WTC11 (cell line): ENCODE data around the gene OSBP2. TPM values are rescaled to one million over a fixed set of nuclear protein-coding genes. Genes with fewer than 3 reads are reported as not detected.
A peak's percentile ranks its signal among the peaks of the same experiment; 100 is the strongest.

Experiments
- ATAC-seq: fragments of 200-7000 bp; cut with Tn5 transposase; 2 replicates; pipeline ENCODE4 v1.10.0; 2021; ENCODE audit warnings: mild to moderate bottlenecking, moderate library complexity
- CTCF ChIA-PET: fragments of 300-600 bp; sonication (Branson Sonifier 250); formaldehyde crosslinking; loops from one replicate; lab custom pipeline; 2021; ENCODE audit warnings: antibody characterized with exemption; lab: Charles Lee
- POLR2A ChIA-PET: fragments of 350-600 bp; sonication (Branson Sonifier 250); formaldehyde crosslinking; loops from one replicate; lab custom pipeline; 2021; ENCODE audit warnings: antibody characterized with exemption; lab: Charles Lee
- DNase-seq: peaks from one replicate; pipeline ENCODE4 v3.0.0; 2021; ENCODE audit warnings: low spot score
- H3K27ac Mint-ChIP-seq: 2 replicates; pipeline ENCODE4 v1.8.0; 2021; ENCODE audit warnings: mixed read lengths
- H3K27me3 Mint-ChIP-seq: 2 replicates; pipeline ENCODE4 v1.8.0; 2021; ENCODE audit warnings: low read depth, mild to moderate bottlenecking, moderate library complexity, mixed read lengths
- H3K36me3 Mint-ChIP-seq: 2 replicates; pipeline ENCODE4 v1.8.0; 2021; ENCODE audit warnings: mixed read lengths
- H3K4me1 Mint-ChIP-seq: 2 replicates; pipeline ENCODE4 v1.8.0; 2022; ENCODE audit warnings: mixed read lengths
- H3K4me3 Mint-ChIP-seq: 2 replicates; pipeline ENCODE4 v1.8.0; 2021; ENCODE audit warnings: mild to moderate bottlenecking, moderate library complexity, mixed read lengths
- H3K9me3 Mint-ChIP-seq: 2 replicates; pipeline ENCODE4 v1.8.0; 2021; ENCODE audit warnings: mixed read lengths
- ATF3 ChIP-seq: sonication (generic); formaldehyde crosslinking; conservative IDR thresholded peaks from 2 replicates; pipeline ENCODE4 v1.8.1; 2022; ENCODE audit warnings: mild to moderate bottlenecking, missing genetic modification reagents
- E2F1 ChIP-seq: sonication (generic); formaldehyde crosslinking; IDR thresholded peaks from 2 replicates; pipeline ENCODE4 v1.8.0; 2022; ENCODE audit warnings: mild to moderate bottlenecking, missing genetic modification reagents
- ETV6 ChIP-seq: sonication (generic); formaldehyde crosslinking; IDR thresholded peaks from 2 replicates; pipeline ENCODE4 v1.8.1; 2022; ENCODE audit warnings: mild to moderate bottlenecking, missing genetic modification reagents
- FOXJ3 ChIP-seq: sonication (generic); formaldehyde crosslinking; IDR thresholded peaks from 2 replicates; pipeline ENCODE4 v1.9.0; 2021; ENCODE audit warnings: missing genetic modification reagents, mild to moderate bottlenecking, borderline replicate concordance
- FOXP4 ChIP-seq: sonication (generic); formaldehyde crosslinking; IDR thresholded peaks from 2 replicates; pipeline ENCODE4 v1.8.0; 2022; ENCODE audit warnings: mild to moderate bottlenecking, missing genetic modification reagents
- GABPB1 ChIP-seq: sonication (generic); formaldehyde crosslinking; IDR thresholded peaks from 2 replicates; pipeline ENCODE4 v1.8.1; 2023; ENCODE audit warnings: mild to moderate bottlenecking, missing genetic modification reagents
- GRHL2 ChIP-seq: fragments of 250-450 bp; sonication (Bioruptor Pico); IDR thresholded peaks from 2 replicates; pipeline ENCODE4 v1.8.0; 2022; ENCODE audit warnings: mild to moderate bottlenecking, moderate library complexity; ENCODE audit not compliant: insufficient replicate concordance, severe bottlenecking
- HMGXB4 ChIP-seq: sonication (generic); formaldehyde crosslinking; IDR thresholded peaks from 2 replicates; pipeline ENCODE4 v1.8.1; 2023; ENCODE audit warnings: mild to moderate bottlenecking, moderate library complexity, missing genetic modification reagents
- IRF1 ChIP-seq: sonication (generic); formaldehyde crosslinking; IDR thresholded peaks from 2 replicates; pipeline ENCODE4 v1.8.0; 2023; ENCODE audit warnings: missing genetic modification reagents
- NR1H2 ChIP-seq: sonication (generic); formaldehyde crosslinking; IDR thresholded peaks from 2 replicates; pipeline ENCODE4 v1.9.0; 2021; ENCODE audit warnings: mild to moderate bottlenecking, moderate library complexity, missing genetic modification reagents
- SOX15 ChIP-seq: fragments of 250-450 bp; sonication (Bioruptor Pico); IDR thresholded peaks from 2 replicates; pipeline ENCODE4 v1.9.0; 2021; ENCODE audit warnings: mild to moderate bottlenecking
- ZNF263 ChIP-seq: sonication (generic); formaldehyde crosslinking; IDR thresholded peaks from 2 replicates; pipeline ENCODE4 v1.8.1; 2022; ENCODE audit warnings: low read depth, mild to moderate bottlenecking, moderate library complexity, missing genetic modification reagents
- total RNA-seq: library from RNA; stranded (reverse); gene quantifications from 3 replicates; pipeline ENCODE4 v1.2.3, GENCODE V29; 2021
- TF ChIP-seq, protein P1 (sequence below): sonication (generic); formaldehyde crosslinking; IDR thresholded peaks from 2 replicates; pipeline ENCODE4 v1.8.0; 2023; ENCODE audit warnings: mild to moderate bottlenecking, missing genetic modification reagents
- TF ChIP-seq, protein P2 (sequence below): sonication (generic); formaldehyde crosslinking; conservative IDR thresholded peaks from 2 replicates; pipeline ENCODE4 v1.8.1; 2023; ENCODE audit warnings: mild to moderate bottlenecking, low read depth, missing genetic modification reagents, moderate library complexity

OSBP2 gene
- total RNA-seq, 1 experiment from 2014 or later = 4.1 TPM

DNA sequence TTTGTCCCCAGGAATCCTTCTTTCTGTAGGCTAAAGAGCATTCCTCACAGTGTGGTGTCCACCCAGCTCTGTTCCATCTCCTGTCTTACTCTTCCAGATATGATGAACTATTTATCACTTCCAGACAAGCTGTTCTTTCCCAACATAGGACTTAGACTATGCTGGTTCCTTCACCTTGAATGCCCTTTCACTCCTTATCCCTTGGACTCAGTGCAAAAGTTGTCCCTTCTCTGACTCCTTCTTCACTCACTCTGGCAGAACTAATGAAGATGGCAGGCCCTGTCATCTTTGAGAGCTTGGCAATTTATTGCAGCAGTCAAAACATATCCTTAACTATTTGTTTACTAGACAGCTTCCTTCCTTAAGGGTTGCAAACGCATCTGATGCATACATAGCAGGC lies 3.5 kb upstream of the OSBP2 start (continued):
- TF ChIP-seq E2F1 (CRISPR knock-in tag) (no peak), NR1H2 (CRISPR knock-in tag) (no peak), SOX15 (no peak), GRHL2 (no peak), ZNF263 (no peak), ETV6 (no peak), GABPB1 (CRISPR knock-in tag) (no peak)

DNA sequence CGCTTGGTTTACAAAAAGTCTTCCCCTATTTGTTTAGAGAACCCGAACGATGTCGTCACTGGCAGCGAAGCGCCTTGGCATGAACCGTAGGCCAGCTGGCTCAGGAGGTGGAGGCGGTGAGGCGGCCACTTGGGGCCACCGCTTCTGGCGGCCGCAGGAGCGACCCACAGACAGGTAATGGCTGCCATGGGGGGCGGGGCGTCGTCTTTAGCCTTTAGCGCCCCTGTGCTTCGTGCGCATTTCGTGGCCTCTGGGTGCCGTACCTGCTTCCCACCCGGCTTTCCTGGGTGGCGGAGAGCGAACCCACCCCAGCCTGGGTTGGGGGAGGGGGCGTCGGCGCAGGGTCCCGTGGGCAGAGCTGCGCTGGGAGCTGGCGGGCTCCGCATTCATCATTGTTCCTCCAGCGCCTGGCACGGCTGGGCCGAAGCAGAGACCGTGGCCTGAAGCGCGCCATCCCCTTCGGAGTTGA lies 469 bp upstream of the OSBP2 start:
- Mint-ChIP-seq H3K36me3 (no peaks in the 10 kb centered on the region), H3K27ac (0 out of 2 replicates have a peak overlapping the region, but pooled peaks have one; percentile 62), H3K4me1 (peaks cover 16% of the 10 kb centered on the region), H3K9me3 (no peaks in the 10 kb centered on the region), H3K4me3 (peak overlapping the region; percentile 79), H3K27me3 (peaks cover 27% of the 10 kb centered on the region)
- peak; percentile 66 for DNase-seq
- POLR2A ChIA-PET = interaction anchor here (0.7 to 1.0 kb wide), 2 partner anchors 26 to 59 kb away, joined by 3 to 4 read pairs; partner anchors contain the start of genes DUSP18 and SLC35E4
- peak; percentile 70 for ATAC-seq
- TF ChIP-seq, protein P1, sequence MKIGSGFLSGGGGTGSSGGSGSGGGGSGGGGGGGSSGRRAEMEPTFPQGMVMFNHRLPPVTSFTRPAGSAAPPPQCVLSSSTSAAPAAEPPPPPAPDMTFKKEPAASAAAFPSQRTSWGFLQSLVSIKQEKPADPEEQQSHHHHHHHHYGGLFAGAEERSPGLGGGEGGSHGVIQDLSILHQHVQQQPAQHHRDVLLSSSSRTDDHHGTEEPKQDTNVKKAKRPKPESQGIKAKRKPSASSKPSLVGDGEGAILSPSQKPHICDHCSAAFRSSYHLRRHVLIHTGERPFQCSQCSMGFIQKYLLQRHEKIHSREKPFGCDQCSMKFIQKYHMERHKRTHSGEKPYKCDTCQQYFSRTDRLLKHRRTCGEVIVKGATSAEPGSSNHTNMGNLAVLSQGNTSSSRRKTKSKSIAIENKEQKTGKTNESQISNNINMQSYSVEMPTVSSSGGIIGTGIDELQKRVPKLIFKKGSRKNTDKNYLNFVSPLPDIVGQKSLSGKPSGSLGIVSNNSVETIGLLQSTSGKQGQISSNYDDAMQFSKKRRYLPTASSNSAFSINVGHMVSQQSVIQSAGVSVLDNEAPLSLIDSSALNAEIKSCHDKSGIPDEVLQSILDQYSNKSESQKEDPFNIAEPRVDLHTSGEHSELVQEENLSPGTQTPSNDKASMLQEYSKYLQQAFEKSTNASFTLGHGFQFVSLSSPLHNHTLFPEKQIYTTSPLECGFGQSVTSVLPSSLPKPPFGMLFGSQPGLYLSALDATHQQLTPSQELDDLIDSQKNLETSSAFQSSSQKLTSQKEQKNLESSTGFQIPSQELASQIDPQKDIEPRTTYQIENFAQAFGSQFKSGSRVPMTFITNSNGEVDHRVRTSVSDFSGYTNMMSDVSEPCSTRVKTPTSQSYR (CRISPR knock-in tag) = peak; percentile 53; the same call in 1 of the 2 replicates
- TF ChIP-seq HMGXB4 (CRISPR knock-in tag) (peak; percentile 26; the same call in 1 of the 2 replicates), FOXJ3 (CRISPR knock-in tag) (no peak), IRF1 (CRISPR knock-in tag) (no peak), FOXP4 (0 out of 2 replicates have a peak, but pooled peaks have one; percentile 58), ETV6 (0 out of 2 replicates have a peak, but pooled peaks have one; percentile 37), ATF3 (CRISPR knock-in tag) (no peak)
- TF ChIP-seq, protein P2, sequence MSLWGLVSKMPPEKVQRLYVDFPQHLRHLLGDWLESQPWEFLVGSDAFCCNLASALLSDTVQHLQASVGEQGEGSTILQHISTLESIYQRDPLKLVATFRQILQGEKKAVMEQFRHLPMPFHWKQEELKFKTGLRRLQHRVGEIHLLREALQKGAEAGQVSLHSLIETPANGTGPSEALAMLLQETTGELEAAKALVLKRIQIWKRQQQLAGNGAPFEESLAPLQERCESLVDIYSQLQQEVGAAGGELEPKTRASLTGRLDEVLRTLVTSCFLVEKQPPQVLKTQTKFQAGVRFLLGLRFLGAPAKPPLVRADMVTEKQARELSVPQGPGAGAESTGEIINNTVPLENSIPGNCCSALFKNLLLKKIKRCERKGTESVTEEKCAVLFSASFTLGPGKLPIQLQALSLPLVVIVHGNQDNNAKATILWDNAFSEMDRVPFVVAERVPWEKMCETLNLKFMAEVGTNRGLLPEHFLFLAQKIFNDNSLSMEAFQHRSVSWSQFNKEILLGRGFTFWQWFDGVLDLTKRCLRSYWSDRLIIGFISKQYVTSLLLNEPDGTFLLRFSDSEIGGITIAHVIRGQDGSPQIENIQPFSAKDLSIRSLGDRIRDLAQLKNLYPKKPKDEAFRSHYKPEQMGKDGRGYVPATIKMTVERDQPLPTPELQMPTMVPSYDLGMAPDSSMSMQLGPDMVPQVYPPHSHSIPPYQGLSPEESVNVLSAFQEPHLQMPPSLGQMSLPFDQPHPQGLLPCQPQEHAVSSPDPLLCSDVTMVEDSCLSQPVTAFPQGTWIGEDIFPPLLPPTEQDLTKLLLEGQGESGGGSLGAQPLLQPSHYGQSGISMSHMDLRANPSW (CRISPR knock-in tag) = no peak
- CTCF ChIA-PET = interaction anchor here (1.0 to 3.9 kb wide), 5 partner anchors 9 to 88 kb away, joined by 4 to 25 read pairs (median 5); partner anchors contain the start of gene SLC35E4
